GM18868 (cell line): Measurements from ENCODE around the gene CD46.

Source experiments
- ATAC-seq: cut with Tn5 transposase; IDR thresholded peaks from one replicate; pipeline ENCODE4 v1.9.1; 2021; ENCODE audit warnings: mild to moderate bottlenecking, moderate library complexity; ENCODE audit not compliant: unreplicated experiment

The CD46 gene

GRCh38 chr1:207793327-207793726, 41.5 kb downstream of the CD46 start:
- ATAC-seq, result no peak

- no peak for ATAC-seq
Measured at GRCh38 chr1:207794861-207795260, 43.0 kb downstream of the CD46 start.

GRCh38 chr1:207797229-207797973, 45.5 kb downstream of the CD46 start:
- peak; percentile 77 for ATAC-seq

- ATAC-seq, result no peak
Measured at GRCh38 chr1:207798847-207799246, 47.0 kb downstream of the CD46 start.

GRCh38 chr1:207799989-207800648, 48.3 kb downstream of the CD46 start:
- ATAC-seq, result no peak

GRCh38 chr1:207801819-207802218, 50.0 kb downstream of the CD46 start:
- no peak for ATAC-seq

- ATAC-seq, result no peak
Measured at GRCh38 chr1:207803678-207804077, 51.8 kb downstream of the CD46 start.

- no peak for ATAC-seq
Measured at GRCh38 chr1:207804721-207805468, 53.0 kb downstream of the CD46 start.

GRCh38 chr1:207805841-207806421, 54.1 kb downstream of the CD46 start:
- ATAC-seq, result no peak

GRCh38 chr1:207806531-207807325, 54.9 kb downstream of the CD46 start:
- no peak for ATAC-seq

- no peak for ATAC-seq
Measured at GRCh38 chr1:207807326-207807689, 55.5 kb downstream of the CD46 start.

- ATAC-seq, result no peak
Measured at GRCh38 chr1:207807690-207808321, 56.0 kb downstream of the CD46 start.

- ATAC-seq, result no peak
Measured at GRCh38 chr1:207808322-207808705, 56.5 kb downstream of the CD46 start.

GRCh38 chr1:207808911-207809555, 57.2 kb downstream of the CD46 start:
- no peak for ATAC-seq

- no peak for ATAC-seq
Measured at GRCh38 chr1:207810173-207810572, 58.3 kb downstream of the CD46 start.

GRCh38 chr1:207810606-207811295, 58.9 kb downstream of the CD46 start:
- ATAC-seq, result no peak

GRCh38 chr1:207811319-207811718, 59.5 kb downstream of the CD46 start:
- ATAC-seq, result no peak

- no peak for ATAC-seq
Measured at GRCh38 chr1:207811920-207812720, 60.3 kb downstream of the CD46 start.
